ENCODE data around the gene RMI2. TPM values are rescaled to one million over a fixed set of nuclear protein-coding genes. Genes with fewer than 3 reads are reported as not detected.

RMI2 gene
- total and polyA plus RNA-seq, 4 donors = 0.28 to 8.5 (median 0.83) TPM

DNA sequence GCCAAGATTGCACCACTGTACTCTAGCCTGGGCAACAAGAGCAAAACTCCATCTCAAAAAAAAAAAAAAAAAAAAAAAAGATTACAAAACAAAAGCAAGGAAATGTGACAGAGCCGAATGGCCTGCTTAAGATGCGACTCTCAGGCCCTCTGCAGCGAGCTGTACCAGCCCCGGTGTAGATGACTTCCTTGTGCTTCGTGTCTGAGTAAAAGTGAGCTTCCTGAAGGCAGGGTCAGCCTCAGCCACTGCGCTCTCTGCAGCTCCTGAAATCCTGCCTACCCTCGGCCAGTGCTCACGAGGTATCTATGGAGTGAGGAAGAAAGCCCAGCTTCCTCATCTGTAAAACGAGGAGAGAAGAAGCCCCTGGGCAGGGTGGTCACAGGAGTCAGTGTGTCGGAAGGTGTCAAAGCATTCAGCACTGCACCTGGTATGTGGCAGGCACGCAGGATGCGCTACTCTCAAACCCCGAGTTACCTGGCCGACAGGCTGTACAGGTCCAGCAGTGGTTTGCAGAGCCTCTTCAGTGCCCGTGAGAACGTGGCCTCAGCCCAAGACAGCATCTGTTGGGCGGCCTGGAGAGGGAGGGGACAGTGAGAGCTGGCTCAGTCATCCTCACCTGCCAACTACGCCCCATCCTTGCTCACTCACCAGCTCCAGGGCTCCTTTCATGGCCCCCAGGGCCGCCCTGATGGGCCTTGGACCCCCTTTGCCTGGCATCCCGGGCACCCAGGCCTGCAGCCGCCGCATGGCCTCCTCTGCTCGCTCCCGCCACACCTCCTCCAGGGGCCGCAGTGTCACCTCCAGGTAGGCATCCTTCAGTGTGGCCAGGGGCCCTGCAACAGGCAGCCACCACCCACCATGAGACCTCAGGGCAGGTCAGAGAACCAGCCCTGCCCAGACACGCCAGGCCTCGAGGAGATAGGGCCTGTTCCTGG, 44.6 kb downstream of the RMI2 start:
- H3K27me3 ChIP-seq (ENCODE audit: control insufficient read depth in 4 of 4, insufficient read depth in 4 of 4, low read length in 3 of 4) = no peaks in the 10 kb centered on the region
- DNase-seq (ENCODE audit: low spot score) = peak; percentile 28
- H3K27ac ChIP-seq (ENCODE audit: low read depth in 1 of 2, low read length in 2 of 2) = no peak overlapping the region
- no peaks in the 10 kb centered on the region for H3K4me1 ChIP-seq (ENCODE audit: control insufficient read depth in 4 of 4, insufficient read depth in 4 of 4, low read length in 3 of 4)
- no peak overlapping the region for H3K4me3 ChIP-seq (ENCODE audit: low read depth in 1 of 3, low read length in 3 of 3)
- WGBS = 87% methylated on average over 27 of the region's 27 CpGs
- TF ChIP-seq, protein P1, sequence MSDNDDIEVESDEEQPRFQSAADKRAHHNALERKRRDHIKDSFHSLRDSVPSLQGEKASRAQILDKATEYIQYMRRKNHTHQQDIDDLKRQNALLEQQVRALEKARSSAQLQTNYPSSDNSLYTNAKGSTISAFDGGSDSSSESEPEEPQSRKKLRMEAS (IDR thresholded peaks at IDR 0.05) = no peak
- TF ChIP-seq RXRA (IDR thresholded peaks at IDR 0.05) = no peak
- H3K9ac ChIP-seq (ENCODE audit: low read depth in 1 of 2, low read length in 2 of 2) = no peak overlapping the region
- H3K36me3 ChIP-seq (ENCODE audit: control insufficient read depth in 4 of 4, insufficient read depth in 3 of 4, low read depth in 1 of 4, low read length in 3 of 4) = no peaks in the 10 kb centered on the region
- H3K9me3 ChIP-seq (ENCODE audit: control insufficient read depth in 4 of 4, low read length in 3 of 4) = no peaks in the 10 kb centered on the region

GRCh38 chr16:11390573-11391495, 45.6 kb downstream of the RMI2 start:
- no peak overlapping the region for H3K4me3 ChIP-seq (ENCODE audit: low read depth in 1 of 3, low read length in 3 of 3)
- H3K9me3 ChIP-seq (ENCODE audit: control insufficient read depth in 4 of 4, low read length in 3 of 4) = no peaks in the 10 kb centered on the region
- WGBS = 82% methylated on average over 15 of the region's 15 CpGs
- no peaks in the 10 kb centered on the region for H3K4me1 ChIP-seq (ENCODE audit: control insufficient read depth in 4 of 4, insufficient read depth in 4 of 4, low read length in 3 of 4)
- DNase-seq (ENCODE audit: low spot score) = no peak
- H3K27ac ChIP-seq (ENCODE audit: low read depth in 1 of 2, low read length in 2 of 2) = no peak overlapping the region
- H3K27me3 ChIP-seq (ENCODE audit: control insufficient read depth in 4 of 4, insufficient read depth in 4 of 4, low read length in 3 of 4) = no peaks in the 10 kb centered on the region
- no peak overlapping the region for H3K9ac ChIP-seq (ENCODE audit: low read depth in 1 of 2, low read length in 2 of 2)
- TF ChIP-seq EGR1 (IDR thresholded peaks at IDR 0.05; ENCODE audit: low read depth in 2 of 2) = no peak
- TF ChIP-seq, protein P2, sequence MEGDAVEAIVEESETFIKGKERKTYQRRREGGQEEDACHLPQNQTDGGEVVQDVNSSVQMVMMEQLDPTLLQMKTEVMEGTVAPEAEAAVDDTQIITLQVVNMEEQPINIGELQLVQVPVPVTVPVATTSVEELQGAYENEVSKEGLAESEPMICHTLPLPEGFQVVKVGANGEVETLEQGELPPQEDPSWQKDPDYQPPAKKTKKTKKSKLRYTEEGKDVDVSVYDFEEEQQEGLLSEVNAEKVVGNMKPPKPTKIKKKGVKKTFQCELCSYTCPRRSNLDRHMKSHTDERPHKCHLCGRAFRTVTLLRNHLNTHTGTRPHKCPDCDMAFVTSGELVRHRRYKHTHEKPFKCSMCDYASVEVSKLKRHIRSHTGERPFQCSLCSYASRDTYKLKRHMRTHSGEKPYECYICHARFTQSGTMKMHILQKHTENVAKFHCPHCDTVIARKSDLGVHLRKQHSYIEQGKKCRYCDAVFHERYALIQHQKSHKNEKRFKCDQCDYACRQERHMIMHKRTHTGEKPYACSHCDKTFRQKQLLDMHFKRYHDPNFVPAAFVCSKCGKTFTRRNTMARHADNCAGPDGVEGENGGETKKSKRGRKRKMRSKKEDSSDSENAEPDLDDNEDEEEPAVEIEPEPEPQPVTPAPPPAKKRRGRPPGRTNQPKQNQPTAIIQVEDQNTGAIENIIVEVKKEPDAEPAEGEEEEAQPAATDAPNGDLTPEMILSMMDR (IDR thresholded peaks at IDR 0.05; ENCODE audit: low read depth, low read length, missing input control) = no peak
- no peak for TF ChIP-seq FOXA1 (IDR thresholded peaks at IDR 0.05)
- TF ChIP-seq RXRA (IDR thresholded peaks at IDR 0.05) = no peak
- TF ChIP-seq FOXA2 (IDR thresholded peaks at IDR 0.05) = no peak
- TF ChIP-seq ATF3 (IDR thresholded peaks at IDR 0.05) = no peak
- no peak for TF ChIP-seq SP1 (IDR thresholded peaks at IDR 0.05)
- TF ChIP-seq NR2F2 (IDR thresholded peaks at IDR 0.05) = no peak
- TF ChIP-seq RAD21 (IDR thresholded peaks at IDR 0.05) = no peak
- no peak for TF ChIP-seq HNF4A (conservative IDR thresholded peaks at IDR 0.05)
- H3K36me3 ChIP-seq (ENCODE audit: control insufficient read depth in 4 of 4, insufficient read depth in 3 of 4, low read depth in 1 of 4, low read length in 3 of 4) = no peaks in the 10 kb centered on the region

DNA sequence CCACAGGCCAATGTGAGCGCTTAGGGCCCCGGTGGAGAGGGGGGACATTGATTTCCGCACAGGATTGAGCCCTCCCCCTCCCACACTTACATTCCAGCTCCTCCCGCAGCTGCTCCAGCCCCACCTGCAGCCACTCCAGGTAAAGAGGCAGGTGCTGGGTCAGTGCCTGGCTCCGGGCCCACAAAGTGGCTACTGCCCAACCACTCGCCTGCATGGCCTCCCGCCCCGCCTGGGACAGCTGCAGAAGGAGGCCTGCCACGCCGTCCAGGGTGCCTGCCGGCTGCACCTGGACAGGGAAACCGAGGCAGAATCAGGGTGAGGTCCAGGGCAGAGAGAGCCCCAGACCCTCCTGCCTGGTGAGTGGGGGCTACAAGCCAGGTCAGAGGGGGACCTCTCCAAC, 46.3 kb downstream of the RMI2 start:
- Histone ChIP-seq H3K4me3 (ENCODE audit: low read depth in 1 of 3, low read length in 3 of 3) (no peak overlapping the region), H3K9me3 (ENCODE audit: control insufficient read depth in 4 of 4, low read length in 3 of 4) (no peaks in the 10 kb centered on the region), H3K4me1 (ENCODE audit: control insufficient read depth in 4 of 4, insufficient read depth in 4 of 4, low read length in 3 of 4) (peaks cover 0 to 3% (median 1%) of the 10 kb centered on the region in 4 donors), H3K9ac (ENCODE audit: low read depth in 1 of 2, low read length in 2 of 2) (no peak overlapping the region), H3K36me3 (ENCODE audit: control insufficient read depth in 4 of 4, insufficient read depth in 3 of 4, low read depth in 1 of 4, low read length in 3 of 4) (no peaks in the 10 kb centered on the region), H3K27ac (ENCODE audit: low read depth in 1 of 2, low read length in 2 of 2) (no peak overlapping the region), H3K27me3 (ENCODE audit: control insufficient read depth in 4 of 4, insufficient read depth in 4 of 4, low read length in 3 of 4) (no peaks in the 10 kb centered on the region)
- WGBS = 79% methylated on average over 12 of the region's 12 CpGs
- no peak for DNase-seq (ENCODE audit: low spot score)
- TF ChIP-seq YY1 (IDR thresholded peaks at IDR 0.05) = no peak
- no peak for TF ChIP-seq EGR1 (IDR thresholded peaks at IDR 0.05; ENCODE audit: low read depth in 2 of 2)
- no peak for TF ChIP-seq JUND (IDR thresholded peaks at IDR 0.05)
- no peak for TF ChIP-seq ATF3 (IDR thresholded peaks at IDR 0.05)
- no peak for TF ChIP-seq ZBTB33 (IDR thresholded peaks at IDR 0.05)
- TF ChIP-seq, protein P2 (IDR thresholded peaks at IDR 0.05; ENCODE audit: low read depth, low read length, missing input control) = no peak
- no peak for TF ChIP-seq FOXA1 (IDR thresholded peaks at IDR 0.05)
- TF ChIP-seq, protein P1 (IDR thresholded peaks at IDR 0.05) = no peak
- no peak for TF ChIP-seq RAD21 (IDR thresholded peaks at IDR 0.05)
- no peak for TF ChIP-seq GABPA (IDR thresholded peaks at IDR 0.05 in 1 of 2, conservative IDR thresholded peaks at IDR 0.05 in 1 of 2)
- TF ChIP-seq FOXA2 (IDR thresholded peaks at IDR 0.05) = no peak
- TF ChIP-seq SP1 (IDR thresholded peaks at IDR 0.05) = no peak

Measured in liver (tissue), 9 donors.